Measurements from ENCODE around the gene TMA7.

Gene TMA7

GRCh38 chr3:48423883-48424695 is 16.0 kb upstream of the TMA7 start:
- DNase-seq = no peak

GRCh38 chr3:48425281-48425812 is 14.7 kb upstream of the TMA7 start:
- no peak for DNase-seq

GRCh38 chr3:48426401-48426909 is 13.6 kb upstream of the TMA7 start:
- no peak for DNase-seq

GRCh38 chr3:48426944-48427629 is 13.0 kb upstream of the TMA7 start:
- DNase-seq = no peak

GRCh38 chr3:48427630-48427962 is 12.5 kb upstream of the TMA7 start:
- no peak for DNase-seq

GRCh38 chr3:48428088-48428571 is 11.9 kb upstream of the TMA7 start:
- no peak for DNase-seq

GRCh38 chr3:48428572-48429316 is 11.3 kb upstream of the TMA7 start:
- DNase-seq = no peak

GRCh38 chr3:48429317-48429959 is 10.6 kb upstream of the TMA7 start:
- DNase-seq = no peak

- DNase-seq = no peak
These were observed 9.9 kb upstream of the TMA7 start, which contains the start of gene PLXNB1 for GRCh38 chr3:48429960-48430707. TSS of gene PLXNB1 (minus strand) at chr3:48430086. CDS start at chr3:48424611, 5,475 bp downstream.

GRCh38 chr3:48430708-48431101 is 9.4 kb upstream of the TMA7 start:
- no peak for DNase-seq

GRCh38 chr3:48431224-48432029 is 8.6 kb upstream of the TMA7 start:
- no peak for DNase-seq

- no peak for DNase-seq
These were observed 7.4 kb upstream of the TMA7 start for GRCh38 chr3:48432411-48433371.

GRCh38 chr3:48433472-48434118 is 6.5 kb upstream of the TMA7 start:
- no peak for DNase-seq

- no peak for DNase-seq
These were observed 5.3 kb upstream of the TMA7 start for GRCh38 chr3:48434591-48435222.

- no peak for DNase-seq
These were observed 4.8 kb upstream of the TMA7 start for GRCh38 chr3:48435223-48435595.

- DNase-seq = peak; percentile 21
These were observed 4.1 kb upstream of the TMA7 start for GRCh38 chr3:48435774-48436476.

- DNase-seq = no peak
These were observed 3.6 kb upstream of the TMA7 start for GRCh38 chr3:48436477-48436787.

- DNase-seq = no peak
These were observed 3.2 kb upstream of the TMA7 start for GRCh38 chr3:48436855-48437254.

Measured in NCI-H446 treated with DMSO at 0.1 percent for 48 hours (cell line).